Panc1 (cell line): ENCODE results near the gene ARL8A.

Experiments used
- CTCF ChIP-seq: fragments of 450-650 bp; IDR thresholded peaks from 2 replicates; pipeline ENCODE4 v1.5.1; 2017; ENCODE audit warnings: mild to moderate bottlenecking
- POLR2AphosphoS5 ChIP-seq: IDR thresholded peaks from 2 replicates; pipeline ENCODE4 v1.6.1; 2012; ENCODE audit warnings: mild to moderate bottlenecking, low read depth, low read length, moderate library complexity
- REST ChIP-seq, 2 experiments: IDR thresholded peaks; 2 replicates each; pipeline ENCODE4 v1.6.1; 2011 to 2012; ENCODE audit warnings: low read depth in 2 of 2, control low read depth in 1 of 2, low read length in 1 of 2, mild to moderate bottlenecking in 1 of 2, moderate library complexity in 1 of 2; ENCODE audit not compliant: insufficient read depth in 1 of 2
- SIN3A ChIP-seq: IDR thresholded peaks from 2 replicates; pipeline ENCODE4 v1.6.1; 2012; ENCODE audit warnings: low read depth, mild to moderate bottlenecking, low read length, moderate library complexity, borderline replicate concordance; ENCODE audit not compliant: insufficient read depth
- TCF7L2 ChIP-seq: IDR thresholded peaks from 2 replicates; pipeline ENCODE4 v1.6.1; 2011; ENCODE audit warnings: mild to moderate bottlenecking, low read depth, low read length, inconsistent platforms

GRCh38 chr1:202112859-202113689 is 31.5 kb downstream of the ARL8A start:
- no peak for TF ChIP-seq CTCF
- TF ChIP-seq POLR2AphosphoS5 = no peak
- TF ChIP-seq REST (IDR thresholded peaks at IDR 0.05; ENCODE audit: insufficient read depth in 1 of 2, low read depth in 2 of 2, low read length in 1 of 2) = no peak
- no peak for TF ChIP-seq SIN3A
- no peak for TF ChIP-seq TCF7L2
